IMR-90 (cell line): ENCODE data around the gene TMTC1. TPM values are rescaled to one million over a fixed set of nuclear protein-coding genes. Genes with fewer than 3 reads are reported as not detected.

Experiments used
- ATAC-seq: fragments of 200-7000 bp; cut with Tn5 transposase; 2 replicates; pipeline ENCODE4 v1.9.1; 2020; ENCODE audit warnings: low read depth, mild to moderate bottlenecking, moderate library complexity
- BruUV-seq: library from RNA; stranded (reverse); fragments of 400-500 nt; replicated peaks from 2 replicates; lab custom pipeline; 2021; lab: Mats Ljungman, UMichigan
- CTCF ChIA-PET: fragments of 300-600 bp; formaldehyde crosslinking; extraction: SDS; loops from one replicate; lab custom pipeline; 2021; ENCODE audit warnings: antibody characterized with exemption; lab: Yijun Ruan, JAX
- POLR2A ChIA-PET: fragments of 300-600 bp; sonication (Branson Sonifier 250); formaldehyde crosslinking; loops from one replicate; lab custom pipeline; 2022; ENCODE audit warnings: antibody characterized with exemption; ENCODE audit not compliant: unreplicated experiment; lab: Charles Lee
- DNase-seq: peaks from one replicate; pipeline ENCODE4 v3.0.0; 2013
- H2AFZ ChIP-seq: replicated peaks from 2 replicates; pipeline ENCODE3; 2013; ENCODE audit warnings: low read length, mild to moderate bottlenecking; ENCODE audit not compliant: poor library complexity
- H2AK5ac ChIP-seq: 2 replicates; pipeline ENCODE4 v1.6.1; 2013; ENCODE audit warnings: low read depth, low read length, inconsistent platforms
- H2AK9ac ChIP-seq: replicated peaks from 2 replicates; pipeline ENCODE3; 2013; ENCODE audit warnings: mild to moderate bottlenecking, low read depth, low read length, moderate library complexity; ENCODE audit not compliant: poor library complexity
- H2BK120ac ChIP-seq: 2 replicates; pipeline ENCODE4 v1.6.1; 2013; ENCODE audit warnings: low read depth, low read length, inconsistent platforms
- H2BK15ac ChIP-seq: 3 replicates; pipeline ENCODE4 v1.6.1; 2013; ENCODE audit warnings: low read depth, low read length, inconsistent platforms
- H2BK20ac ChIP-seq: 2 replicates; pipeline ENCODE4 v1.6.1; 2013; ENCODE audit warnings: low read depth, mild to moderate bottlenecking, inconsistent platforms, low read length, moderate library complexity
- H2BK5ac ChIP-seq: 2 replicates; pipeline ENCODE4 v1.6.1; 2013; ENCODE audit warnings: mild to moderate bottlenecking, low read depth, low read length, inconsistent platforms; ENCODE audit not compliant: poor library complexity, severe bottlenecking
- H3K14ac ChIP-seq: replicated peaks from 2 replicates; pipeline ENCODE4 v1.6.1; 2013; ENCODE audit warnings: low read depth, low read length, inconsistent platforms
- H3K18ac ChIP-seq: 2 replicates; pipeline ENCODE4 v1.6.1; 2013; ENCODE audit warnings: low read depth, low read length, control low read depth
- H3K23ac ChIP-seq: 2 replicates; pipeline ENCODE4 v1.6.1; 2013; ENCODE audit warnings: low read depth, low read length, inconsistent platforms
- H3K27ac ChIP-seq: 2 replicates; pipeline ENCODE4 v1.5.1; 2013; ENCODE audit warnings: mild to moderate bottlenecking, control low read depth, low read length; ENCODE audit not compliant: insufficient read depth
- H3K27me3 ChIP-seq: 2 replicates; pipeline ENCODE4 v1.6.1; 2013; ENCODE audit warnings: low read length; ENCODE audit not compliant: control insufficient read depth, insufficient read depth
- H3K36me3 ChIP-seq: 2 replicates; pipeline ENCODE4 v1.6.1; 2013; ENCODE audit warnings: low read length, mixed read lengths; ENCODE audit not compliant: control insufficient read depth, insufficient read depth
- H3K4ac ChIP-seq: 2 replicates; pipeline ENCODE4 v1.6.1; 2013; ENCODE audit warnings: low read depth, low read length, inconsistent platforms
- H3K4me1 ChIP-seq: 2 replicates; pipeline ENCODE4 v1.6.1; 2013; ENCODE audit warnings: low read length, mixed read lengths; ENCODE audit not compliant: control insufficient read depth, insufficient read depth
- H3K4me2 ChIP-seq: 2 replicates; pipeline ENCODE4 v1.6.1; 2013; ENCODE audit warnings: low read depth, mild to moderate bottlenecking, control low read depth, low read length, moderate library complexity
- H3K4me3 ChIP-seq: 2 replicates; pipeline ENCODE4 v1.5.1; 2013; ENCODE audit warnings: low read depth, mild to moderate bottlenecking, control low read depth, low read length, moderate library complexity; ENCODE audit not compliant: insufficient read depth
- H3K56ac ChIP-seq: 2 replicates; pipeline ENCODE4 v1.6.1; 2013; ENCODE audit warnings: low read length, inconsistent platforms; ENCODE audit not compliant: insufficient read depth; ENCODE audit errors: extremely low read depth
- H3K79me1 ChIP-seq, 2 experiments: 2 replicates each; pipeline ENCODE4 v1.6.1; 2013; ENCODE audit warnings: low read length in 2 of 2, inconsistent platforms in 1 of 2, low read depth in 1 of 2
- H3K9ac ChIP-seq: 2 replicates; pipeline ENCODE4 v1.6.1; 2013; ENCODE audit warnings: low read depth, low read length, control low read depth
- H3K9me1 ChIP-seq: 2 replicates; pipeline ENCODE4 v1.6.1; 2013; ENCODE audit warnings: low read length, inconsistent platforms; ENCODE audit not compliant: insufficient read depth
- H3K9me3 ChIP-seq: 2 replicates; pipeline ENCODE4 v1.6.1; 2013; ENCODE audit warnings: low read length; ENCODE audit not compliant: control insufficient read depth, insufficient read depth
- H4K20me1 ChIP-seq: 2 replicates; pipeline ENCODE4 v1.6.1; 2013; ENCODE audit warnings: low read length, inconsistent platforms; ENCODE audit not compliant: insufficient read depth
- H4K5ac ChIP-seq: 2 replicates; pipeline ENCODE4 v1.6.1; 2013; ENCODE audit warnings: mild to moderate bottlenecking, low read depth, low read length, control low read depth
- H4K8ac ChIP-seq, 2 experiments: 2 replicates each; pipeline ENCODE4 v1.6.1; 2013; ENCODE audit warnings: low read depth in 2 of 2, low read length in 2 of 2, control low read depth in 1 of 2, inconsistent platforms in 1 of 2
- H4K91ac ChIP-seq: 2 replicates; pipeline ENCODE4 v1.6.1; 2013; ENCODE audit warnings: low read depth, low read length, inconsistent platforms; ENCODE audit not compliant: insufficient read depth
- BHLHE40 ChIP-seq: fragments of 150-350 bp; IDR thresholded peaks from 2 replicates; pipeline ENCODE4 v1.6.1; 2016; ENCODE audit warnings: mild to moderate bottlenecking, low read depth, low read length
- CHD1 ChIP-seq: IDR thresholded peaks from 2 replicates; pipeline ENCODE4 v1.6.1; 2012; ENCODE audit warnings: low read depth, low read length, improper control_type of control experiment
- FOS ChIP-seq: fragments of 150-350 bp; IDR thresholded peaks from 2 replicates; pipeline ENCODE4 v1.6.1; 2016; ENCODE audit warnings: low read depth, low read length
- MAZ ChIP-seq: IDR thresholded peaks from 2 replicates; pipeline ENCODE4 v1.6.1; 2012; ENCODE audit warnings: low read depth, mild to moderate bottlenecking, low read length, improper control_type of control experiment, moderate library complexity, borderline replicate concordance
- MXI1 ChIP-seq: IDR thresholded peaks from 2 replicates; pipeline ENCODE4 v1.6.1; 2012; ENCODE audit warnings: low read depth, mild to moderate bottlenecking, low read length, moderate library complexity, borderline replicate concordance
- NFE2L2 ChIP-seq: fragments of 150-350 bp; IDR thresholded peaks from 2 replicates; pipeline ENCODE4 v1.6.1; 2016; ENCODE audit warnings: low read depth, mild to moderate bottlenecking, low read length
- POLR2A ChIP-seq: IDR thresholded peaks from 2 replicates; pipeline ENCODE4 v1.6.1; 2012; ENCODE audit warnings: mild to moderate bottlenecking, low read depth, low read length
- RAD21 ChIP-seq: IDR thresholded peaks from 2 replicates; pipeline ENCODE4 v1.6.1; 2012; ENCODE audit warnings: low read length, improper control_type of control experiment
- RCOR1 ChIP-seq: IDR thresholded peaks from 2 replicates; pipeline ENCODE4 v1.6.1; 2012; ENCODE audit warnings: mild to moderate bottlenecking, low read length, improper control_type of control experiment; ENCODE audit not compliant: insufficient replicate concordance
- RFX5 ChIP-seq: IDR thresholded peaks from 2 replicates; pipeline ENCODE4 v1.8.0; 2012; ENCODE audit warnings: low read depth, mild to moderate bottlenecking, low read length, moderate library complexity
- SMC3 ChIP-seq: fragments of 150-350 bp; IDR thresholded peaks from 2 replicates; pipeline ENCODE4 v1.6.1; 2016; ENCODE audit warnings: low read depth, mild to moderate bottlenecking, antibody characterized with exemption, low read length, moderate library complexity
- USF2 ChIP-seq: fragments of 150-350 bp; IDR thresholded peaks from 2 replicates; pipeline ENCODE4 v1.6.1; 2017; ENCODE audit warnings: mild to moderate bottlenecking, antibody characterized with exemption, low read length, low read depth
- WGBS, 2 experiments: methylation state at CpG; one replicate each; pipeline versions ENCODE4 v1.1.5 to v1.1.7; 2013; ENCODE audit warnings: missing lambda C conversion rate in 2 of 2; ENCODE audit not compliant: insufficient read length in 1 of 2; ENCODE audit errors: extremely low coverage in 2 of 2; 5-methylcytosine and 5-hydroxymethylcytosine counted together
- dilution Hi-C: fragments of 300-500 bp; cut with HindIII; formaldehyde crosslinking; loops from one replicate; pipeline ENCODE4 v1.14.3; 2018; ENCODE audit warnings: low sequenced_read_pairs; ENCODE audit not compliant: unreplicated experiment
- in situ Hi-C: fragments of 300-500 bp; cut with MboI; formaldehyde crosslinking; loops from 3 replicates; pipeline ENCODE4 v1.14.3; 2019; ENCODE audit warnings: low sequenced_read_pairs, inconsistent platforms, mixed read lengths
- intact Hi-C: fragments of 100-400 bp; cut with micrococcal nuclease; formaldehyde crosslinking; loops from 2 replicates; pipeline ENCODE4 v1.10.0; 2022
- polyA plus RNA-seq, 3 experiments: library from polyadenylated mRNA; depleted of rRNA; stranded (reverse); fragments of >200 nt; gene quantifications; 2 replicates each; pipeline ENCODE4 v1.2.3, GENCODE V29; 2012; ENCODE audit warnings: low replicate concordance in 1 of 3
- total RNA-seq: library from RNA; depleted of rRNA; stranded (reverse); fragments of >200 nt; gene quantifications from 2 replicates; pipeline ENCODE4 v1.2.3, GENCODE V29; 2012
- TF ChIP-seq, protein P1 (sequence below): conservative IDR thresholded peaks from 2 replicates; pipeline ENCODE4 v1.5.1; 2012; ENCODE audit warnings: mild to moderate bottlenecking, low read depth, low read length, improper control_type of control experiment

The TMTC1 gene
- total and polyA plus RNA-seq, 2 of the 4 experiments (the other 2 are of a cell fraction): 12.5 to 36.4 TPM

DNA sequence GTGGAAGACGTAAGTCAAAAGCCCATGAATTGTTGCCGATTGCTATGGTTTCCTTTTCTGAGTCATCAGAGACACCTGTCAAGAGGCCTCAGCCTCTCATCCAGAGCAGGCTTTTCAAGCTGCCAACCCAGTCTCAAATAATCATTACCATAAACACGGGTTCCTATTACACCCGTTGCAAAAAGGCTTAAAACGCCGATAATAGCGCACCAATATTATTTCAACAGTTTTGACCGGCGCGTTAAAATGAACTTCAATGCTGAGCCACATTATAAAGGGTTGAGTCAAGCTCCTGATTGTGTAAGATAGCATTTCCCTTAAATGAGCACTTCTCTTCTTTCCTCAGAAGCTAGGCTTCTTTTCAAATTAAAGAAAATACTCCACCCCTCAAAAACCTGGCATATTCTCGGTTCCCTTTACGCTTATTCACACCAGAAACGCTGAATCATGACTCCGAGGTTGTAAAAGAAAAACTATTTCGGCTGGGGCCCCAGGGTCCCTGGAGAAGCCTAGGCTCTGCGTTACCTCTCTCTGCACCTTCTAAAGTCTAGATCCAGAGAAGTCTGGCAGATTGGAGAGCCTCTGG, 1.4 kb downstream of the TMTC1 start:
- H3K9me1 ChIP-seq: no peaks in the 10 kb centered on the region
- ChIA-PET CTCF (interaction anchor here (1.5 kb wide), 1 partner anchor 13 kb away, joined by 3 read pairs; no protein-coding TSS in a partner anchor), POLR2A (interaction anchor here (0.7 kb wide), 1 partner anchor 586 kb away, joined by 5 read pairs; no protein-coding TSS in a partner anchor)
- peaks cover 8 to 31% of the 10 kb centered on the region in 2 experiments; a peak in 3 of 4 replicates for H3K79me1 ChIP-seq
- H3K27me3 ChIP-seq: peaks cover 3% of the 10 kb centered on the region; the same call in 1 of the 2 replicates
- dilution Hi-C loops (no loop called here), in situ Hi-C loops (loop anchor here (10.0 kb wide), 1 partner anchor 238 kb away; no protein-coding TSS in a partner anchor), intact Hi-C loops (loop anchor here (1.0 to 10.0 kb wide), 5 partner anchors 43 to 1020 kb away; no protein-coding TSS in a partner anchor)
- H3K18ac ChIP-seq: peak overlapping the region; percentile 81
- peak overlapping the region; percentile 32 to 69; a peak in 3 of 4 replicates for H4K8ac ChIP-seq
- H2AK9ac ChIP-seq: no peak overlapping the region
- WGBS, 2 experiments: 0% methylated on average over 1 of the region's 16 CpGs; no CpG with 5 or more reads in 1 of the 2 experiments
- H2BK5ac ChIP-seq: peak overlapping the region; percentile 77
- H3K9me3 ChIP-seq: no peaks in the 10 kb centered on the region; the same call in 1 of the 2 replicates
- peaks cover 2% of the 10 kb centered on the region; the same call in 1 of the 2 replicates for H3K36me3 ChIP-seq
- peak; percentile 4 for ATAC-seq
- H2BK20ac ChIP-seq: peak overlapping the region; percentile 38; the same call in 1 of the 2 replicates
- peak overlapping the region; percentile 80 for H2AFZ ChIP-seq
- H3K4me1 ChIP-seq: peaks cover 4% of the 10 kb centered on the region
- H4K91ac ChIP-seq: peak overlapping the region; percentile 68; the same call in 1 of the 2 replicates
- H2AK5ac ChIP-seq: no peak overlapping the region
- peak overlapping the region; percentile 70 for H3K56ac ChIP-seq
- H3K4ac ChIP-seq: peak overlapping the region; percentile 65
- H4K5ac ChIP-seq: no peak overlapping the region
- peak overlapping the region; percentile 73 for H3K4me2 ChIP-seq
- peak overlapping the region; percentile 30; the same call in 1 of the 2 replicates for H3K14ac ChIP-seq
- peaks cover 24% of the 10 kb centered on the region for H4K20me1 ChIP-seq
- BruUV-seq: TSS peak; percentile 26
- DNase-seq: peak; percentile 71
- peak overlapping the region; percentile 95 for H3K4me3 ChIP-seq
- peak overlapping the region; percentile 86 for H3K9ac ChIP-seq
- H2BK15ac ChIP-seq: no peak overlapping the region
- peak overlapping the region; percentile 70; the same call in 1 of the 2 replicates for H2BK120ac ChIP-seq
- 0 out of 2 replicates have a peak overlapping the region, but pooled peaks have one; percentile 48 for H3K23ac ChIP-seq
- H3K27ac ChIP-seq: peak overlapping the region; percentile 89
- TF ChIP-seq CHD1 (no peak), MAZ (no peak), RAD21 (0 out of 2 replicates have a peak, but pooled peaks have one; percentile 3), NFE2L2 (peak; percentile 66), FOS (no peak), RCOR1 (peak; percentile 36), RFX5 (no peak), POLR2A (no peak), SMC3 (no peak), MXI1 (0 out of 2 replicates have a peak, but pooled peaks have one; percentile 11), BHLHE40 (no peak), USF2 (no peak)
- TF ChIP-seq, protein P1, sequence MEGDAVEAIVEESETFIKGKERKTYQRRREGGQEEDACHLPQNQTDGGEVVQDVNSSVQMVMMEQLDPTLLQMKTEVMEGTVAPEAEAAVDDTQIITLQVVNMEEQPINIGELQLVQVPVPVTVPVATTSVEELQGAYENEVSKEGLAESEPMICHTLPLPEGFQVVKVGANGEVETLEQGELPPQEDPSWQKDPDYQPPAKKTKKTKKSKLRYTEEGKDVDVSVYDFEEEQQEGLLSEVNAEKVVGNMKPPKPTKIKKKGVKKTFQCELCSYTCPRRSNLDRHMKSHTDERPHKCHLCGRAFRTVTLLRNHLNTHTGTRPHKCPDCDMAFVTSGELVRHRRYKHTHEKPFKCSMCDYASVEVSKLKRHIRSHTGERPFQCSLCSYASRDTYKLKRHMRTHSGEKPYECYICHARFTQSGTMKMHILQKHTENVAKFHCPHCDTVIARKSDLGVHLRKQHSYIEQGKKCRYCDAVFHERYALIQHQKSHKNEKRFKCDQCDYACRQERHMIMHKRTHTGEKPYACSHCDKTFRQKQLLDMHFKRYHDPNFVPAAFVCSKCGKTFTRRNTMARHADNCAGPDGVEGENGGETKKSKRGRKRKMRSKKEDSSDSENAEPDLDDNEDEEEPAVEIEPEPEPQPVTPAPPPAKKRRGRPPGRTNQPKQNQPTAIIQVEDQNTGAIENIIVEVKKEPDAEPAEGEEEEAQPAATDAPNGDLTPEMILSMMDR: no peak
